GM21717 (cell line): ENCODE data around the gene EML1.

Experiments used
- ATAC-seq: cut with Tn5 transposase; IDR thresholded peaks from one replicate; pipeline ENCODE4 v1.9.1; 2021; ENCODE audit warnings: mild to moderate bottlenecking, moderate library complexity; ENCODE audit not compliant: unreplicated experiment

Gene EML1

GRCh38 chr14:99889268-99889667 lies 96.1 kb downstream of the EML1 start:
- ATAC-seq = no peak

GRCh38 chr14:99891266-99891665 lies 98.1 kb downstream of the EML1 start:
- no peak for ATAC-seq

- ATAC-seq = peak; percentile 51
Measured at GRCh38 chr14:99891900-99892299, 98.7 kb downstream of the EML1 start.

GRCh38 chr14:99892406-99892805 lies 99.2 kb downstream of the EML1 start:
- no peak for ATAC-seq

GRCh38 chr14:99896361-99896760 lies 103.1 kb downstream of the EML1 start:
- ATAC-seq = no peak

- no peak for ATAC-seq
Measured at GRCh38 chr14:99899578-99900178, 106.5 kb downstream of the EML1 start.

GRCh38 chr14:99902925-99903324 lies 109.7 kb downstream of the EML1 start:
- ATAC-seq = no peak

GRCh38 chr14:99904506-99904905 lies 111.3 kb downstream of the EML1 start:
- ATAC-seq = no peak

GRCh38 chr14:99905121-99905520 lies 111.9 kb downstream of the EML1 start:
- ATAC-seq = no peak

GRCh38 chr14:99907761-99908652 lies 114.8 kb downstream of the EML1 start:
- ATAC-seq = no peak

GRCh38 chr14:99908653-99909250 lies 115.5 kb downstream of the EML1 start:
- no peak for ATAC-seq

GRCh38 chr14:99909513-99910064 lies 116.4 kb downstream of the EML1 start:
- ATAC-seq = no peak

- ATAC-seq = no peak
Measured at GRCh38 chr14:99910337-99911309, 117.4 kb downstream of the EML1 start.

GRCh38 chr14:99915305-99916090 lies 122.3 kb downstream of the EML1 start:
- ATAC-seq = no peak

GRCh38 chr14:99916091-99916383 lies 122.8 kb downstream of the EML1 start:
- ATAC-seq = no peak

GRCh38 chr14:99918781-99919180 lies 125.6 kb downstream of the EML1 start:
- no peak for ATAC-seq

GRCh38 chr14:99921425-99921824 lies 128.2 kb downstream of the EML1 start:
- ATAC-seq = no peak

GRCh38 chr14:99924379-99924778 lies 131.2 kb downstream of the EML1 start:
- ATAC-seq = no peak

- ATAC-seq = no peak
Measured at GRCh38 chr14:99925471-99925870, 132.3 kb downstream of the EML1 start.

GRCh38 chr14:99928963-99929362 lies 135.8 kb downstream of the EML1 start:
- ATAC-seq = no peak
